Neural cell (in vitro differentiated cells): ENCODE measurements around the gene ADGRF5.

Experiments
- EP300 ChIP-seq: fragments of 450-650 bp; conservative IDR thresholded peaks from 2 replicates; pipeline ENCODE4 v1.6.1; 2014; ENCODE audit warnings: antibody characterized with exemption, mild to moderate bottlenecking, moderate library complexity; ENCODE audit not compliant: poor library complexity, severe bottlenecking
- EZH2 ChIP-seq: fragments of 200-600, 300-800 bp; shearing (Covaris generic), sonication (generic); IDR thresholded peaks from 2 replicates; pipeline ENCODE4 v1.6.1; 2014; ENCODE audit warnings: antibody characterized with exemption, low read length, borderline replicate concordance, mild to moderate bottlenecking; ENCODE audit not compliant: insufficient read depth, poor library complexity, severe bottlenecking
- MXI1 ChIP-seq: fragments of 450-650 bp; conservative IDR thresholded peaks from 2 replicates; pipeline ENCODE4 v1.6.1; 2014; ENCODE audit warnings: antibody characterized with exemption, mild to moderate bottlenecking; ENCODE audit not compliant: poor library complexity, severe bottlenecking
- POLR2AphosphoS5 ChIP-seq: IDR thresholded peaks from 2 replicates; pipeline ENCODE4 v1.6.1; 2012
- RAD21 ChIP-seq: fragments of 450-650 bp; conservative IDR thresholded peaks from 2 replicates; pipeline ENCODE4 v1.6.1; 2014; ENCODE audit warnings: antibody characterized with exemption, mild to moderate bottlenecking, moderate library complexity
- SMC3 ChIP-seq: fragments of 450-650 bp; conservative IDR thresholded peaks from 2 replicates; pipeline ENCODE4 v1.6.1; 2014; ENCODE audit warnings: antibody characterized with exemption, mild to moderate bottlenecking, moderate library complexity; ENCODE audit not compliant: poor library complexity
- TAF1 ChIP-seq: IDR thresholded peaks from 2 replicates; pipeline ENCODE4 v1.6.1; 2012; ENCODE audit warnings: low read depth
- TF ChIP-seq, protein P1 (sequence below): fragments of 450-650 bp; IDR thresholded peaks from 2 replicates; pipeline ENCODE4 v1.5.1; 2014; ENCODE audit warnings: antibody characterized with exemption, mild to moderate bottlenecking, moderate library complexity; ENCODE audit not compliant: poor library complexity, severe bottlenecking
- TF ChIP-seq, protein P2 (sequence below): IDR thresholded peaks from 2 replicates; pipeline ENCODE4 v1.6.1; 2012; ENCODE audit warnings: borderline replicate concordance

DNA sequence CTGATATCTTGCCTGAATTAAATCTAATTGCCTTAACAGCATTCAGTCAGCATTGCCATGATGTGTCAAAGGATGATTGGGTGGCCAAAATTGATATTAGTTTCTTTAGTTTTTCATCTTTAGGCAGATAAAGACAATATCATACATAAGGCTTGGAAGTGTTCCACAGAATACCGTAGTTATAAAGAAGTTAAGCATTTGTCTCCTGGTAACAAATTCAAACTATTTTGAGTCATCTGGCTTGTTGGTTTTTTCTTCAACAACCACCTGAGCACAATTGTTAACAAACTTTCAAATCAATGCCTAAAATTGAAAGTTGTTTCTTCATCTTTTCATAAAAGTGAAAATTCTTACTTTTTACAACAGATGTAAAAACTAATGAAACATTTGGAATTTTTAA lies 47.5 kb upstream of the ADGRF5 start:
- TF ChIP-seq, protein P1, sequence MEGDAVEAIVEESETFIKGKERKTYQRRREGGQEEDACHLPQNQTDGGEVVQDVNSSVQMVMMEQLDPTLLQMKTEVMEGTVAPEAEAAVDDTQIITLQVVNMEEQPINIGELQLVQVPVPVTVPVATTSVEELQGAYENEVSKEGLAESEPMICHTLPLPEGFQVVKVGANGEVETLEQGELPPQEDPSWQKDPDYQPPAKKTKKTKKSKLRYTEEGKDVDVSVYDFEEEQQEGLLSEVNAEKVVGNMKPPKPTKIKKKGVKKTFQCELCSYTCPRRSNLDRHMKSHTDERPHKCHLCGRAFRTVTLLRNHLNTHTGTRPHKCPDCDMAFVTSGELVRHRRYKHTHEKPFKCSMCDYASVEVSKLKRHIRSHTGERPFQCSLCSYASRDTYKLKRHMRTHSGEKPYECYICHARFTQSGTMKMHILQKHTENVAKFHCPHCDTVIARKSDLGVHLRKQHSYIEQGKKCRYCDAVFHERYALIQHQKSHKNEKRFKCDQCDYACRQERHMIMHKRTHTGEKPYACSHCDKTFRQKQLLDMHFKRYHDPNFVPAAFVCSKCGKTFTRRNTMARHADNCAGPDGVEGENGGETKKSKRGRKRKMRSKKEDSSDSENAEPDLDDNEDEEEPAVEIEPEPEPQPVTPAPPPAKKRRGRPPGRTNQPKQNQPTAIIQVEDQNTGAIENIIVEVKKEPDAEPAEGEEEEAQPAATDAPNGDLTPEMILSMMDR, result no peak
- TF ChIP-seq SMC3, result no peak
- TF ChIP-seq EZH2, result no peak
- no peak for TF ChIP-seq POLR2AphosphoS5
- TF ChIP-seq EP300, result no peak
- no peak for TF ChIP-seq MXI1
- TF ChIP-seq, protein P2, sequence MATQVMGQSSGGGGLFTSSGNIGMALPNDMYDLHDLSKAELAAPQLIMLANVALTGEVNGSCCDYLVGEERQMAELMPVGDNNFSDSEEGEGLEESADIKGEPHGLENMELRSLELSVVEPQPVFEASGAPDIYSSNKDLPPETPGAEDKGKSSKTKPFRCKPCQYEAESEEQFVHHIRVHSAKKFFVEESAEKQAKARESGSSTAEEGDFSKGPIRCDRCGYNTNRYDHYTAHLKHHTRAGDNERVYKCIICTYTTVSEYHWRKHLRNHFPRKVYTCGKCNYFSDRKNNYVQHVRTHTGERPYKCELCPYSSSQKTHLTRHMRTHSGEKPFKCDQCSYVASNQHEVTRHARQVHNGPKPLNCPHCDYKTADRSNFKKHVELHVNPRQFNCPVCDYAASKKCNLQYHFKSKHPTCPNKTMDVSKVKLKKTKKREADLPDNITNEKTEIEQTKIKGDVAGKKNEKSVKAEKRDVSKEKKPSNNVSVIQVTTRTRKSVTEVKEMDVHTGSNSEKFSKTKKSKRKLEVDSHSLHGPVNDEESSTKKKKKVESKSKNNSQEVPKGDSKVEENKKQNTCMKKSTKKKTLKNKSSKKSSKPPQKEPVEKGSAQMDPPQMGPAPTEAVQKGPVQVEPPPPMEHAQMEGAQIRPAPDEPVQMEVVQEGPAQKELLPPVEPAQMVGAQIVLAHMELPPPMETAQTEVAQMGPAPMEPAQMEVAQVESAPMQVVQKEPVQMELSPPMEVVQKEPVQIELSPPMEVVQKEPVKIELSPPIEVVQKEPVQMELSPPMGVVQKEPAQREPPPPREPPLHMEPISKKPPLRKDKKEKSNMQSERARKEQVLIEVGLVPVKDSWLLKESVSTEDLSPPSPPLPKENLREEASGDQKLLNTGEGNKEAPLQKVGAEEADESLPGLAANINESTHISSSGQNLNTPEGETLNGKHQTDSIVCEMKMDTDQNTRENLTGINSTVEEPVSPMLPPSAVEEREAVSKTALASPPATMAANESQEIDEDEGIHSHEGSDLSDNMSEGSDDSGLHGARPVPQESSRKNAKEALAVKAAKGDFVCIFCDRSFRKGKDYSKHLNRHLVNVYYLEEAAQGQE, result no peak
- no peak for TF ChIP-seq RAD21
- no peak for TF ChIP-seq TAF1
